ENCODE results near the gene CFAP20DC.
"Not testable (repeated sequence)": the region's sequence is repeated elsewhere in the genome, so short reads cannot be mapped to it uniquely, and the experiment has no call there.

Gene CFAP20DC

GRCh38 chr3:59049671-59050331 is at the start of gene CFAP20DC:
Gene CFAP20DC, minus strand, starts transcription at chr3:59050025. Its CDS starts 394 bp downstream, at chr3:59049631.
- Mint-ChIP-seq H3K27me3 (no peaks in the 10 kb centered on the region), H3K27ac (peak within 1 kb of the TSS; percentile 63 to 76), H3K4me1 (peaks cover 6% of the 10 kb centered on the region), H3K4me3 (peak within 1 kb of the TSS; percentile 77 to 81), H3K9me3 (no peaks in the 10 kb centered on the region)
- DNase-seq = peak; percentile 85 to 95
- ATAC-seq = peak; percentile 98

DNA sequence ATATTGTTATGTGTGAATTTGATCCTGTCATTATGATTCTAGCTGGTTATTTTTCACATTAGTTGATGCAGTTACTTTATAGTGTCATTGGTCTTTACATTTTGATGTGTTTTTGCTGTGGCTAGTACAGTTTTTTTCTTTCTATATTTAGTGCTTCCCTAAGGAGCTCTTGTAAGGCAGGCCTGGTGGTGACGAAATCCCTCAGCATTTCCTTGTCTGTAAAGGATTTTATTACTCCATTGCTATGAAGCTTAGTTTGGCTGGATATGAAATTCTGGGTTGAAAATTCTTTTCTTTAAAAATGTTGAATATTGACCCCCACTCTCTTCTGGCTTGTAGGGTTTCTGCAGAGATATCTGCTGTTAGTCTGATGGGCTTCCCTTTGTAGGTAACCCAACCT is 48.7 kb upstream of the CFAP20DC start:
- ATAC-seq, DNase-seq, H3K4me3 Mint-ChIP-seq, H3K27ac Mint-ChIP-seq, H3K4me1 Mint-ChIP-seq: not testable (repeated sequence)
- Mint-ChIP-seq H3K27me3 (peaks cover 34% of the 10 kb centered on the region), H3K9me3 (peaks cover 13 to 27% of the 10 kb centered on the region in 2 donors)

DNA sequence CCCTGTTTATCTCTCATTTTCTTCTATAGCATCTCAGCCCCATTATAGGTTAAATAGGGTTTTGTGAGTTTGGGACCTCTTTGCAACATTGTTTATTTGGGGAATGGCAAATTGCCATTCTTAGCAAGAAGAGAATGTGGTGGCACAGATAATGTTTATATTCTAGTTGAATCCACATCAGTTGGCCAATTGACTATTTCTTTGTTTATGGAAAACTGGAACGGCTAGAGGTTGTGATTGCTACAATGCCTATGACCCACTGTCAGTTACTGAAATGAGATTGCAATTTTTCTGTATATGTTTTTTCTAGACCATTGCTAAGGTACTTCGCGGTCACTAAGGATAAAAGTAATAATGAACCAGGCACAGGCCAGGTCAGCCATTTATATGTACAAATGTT is 44.6 kb upstream of the CFAP20DC start:
- ATAC-seq = no peak
- Mint-ChIP-seq H3K27me3 (peaks cover 27% of the 10 kb centered on the region), H3K4me3 (no peak overlapping the region), H3K27ac (no peak overlapping the region), H3K4me1 (no peaks in the 10 kb centered on the region), H3K9me3 (peaks cover 13 to 26% of the 10 kb centered on the region in 2 donors)
- no peak for DNase-seq

GRCh38 chr3:59093521-59093920 is 43.7 kb upstream of the CFAP20DC start:
- H3K27me3 Mint-ChIP-seq = peaks cover 19% of the 10 kb centered on the region
- no peak overlapping the region for H3K4me3 Mint-ChIP-seq
- DNase-seq (no peak), ATAC-seq (no peak)
- no peak overlapping the region for H3K27ac Mint-ChIP-seq
- H3K4me1 Mint-ChIP-seq = no peaks in the 10 kb centered on the region
- peaks cover 7 to 17% of the 10 kb centered on the region in 2 donors for H3K9me3 Mint-ChIP-seq

- H3K27ac Mint-ChIP-seq = no peak overlapping the region
- no peak for DNase-seq
- no peaks in the 10 kb centered on the region for H3K9me3 Mint-ChIP-seq
- peaks cover 11% of the 10 kb centered on the region for H3K27me3 Mint-ChIP-seq
- ATAC-seq = no peak
- H3K4me3 Mint-ChIP-seq = no peak overlapping the region
- H3K4me1 Mint-ChIP-seq = no peaks in the 10 kb centered on the region
Observed at GRCh38 chr3:59088761-59089160, 38.9 kb upstream of the CFAP20DC start.

DNA sequence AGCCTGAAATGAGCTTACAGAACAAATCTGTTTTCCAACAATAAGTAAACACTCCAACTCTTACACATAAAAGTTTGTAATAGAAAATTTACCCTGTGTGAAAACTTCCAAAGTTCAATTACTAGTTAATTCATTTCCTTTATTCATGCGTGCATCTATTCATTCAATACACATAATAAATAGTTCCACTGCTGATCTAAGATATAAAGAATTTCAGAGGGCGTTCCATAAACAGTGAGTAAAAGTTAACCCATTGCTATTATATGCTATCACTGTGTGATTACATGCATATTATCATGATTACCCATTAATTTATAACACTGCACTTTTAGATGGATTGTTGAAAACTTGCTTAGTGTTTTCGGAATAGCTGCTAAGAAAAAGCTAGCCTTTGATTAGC is 36.2 kb upstream of the CFAP20DC start:
- H3K27ac Mint-ChIP-seq = no peak overlapping the region
- H3K27me3 Mint-ChIP-seq = peaks cover 33% of the 10 kb centered on the region
- H3K4me1 Mint-ChIP-seq = no peaks in the 10 kb centered on the region
- no peak overlapping the region for H3K4me3 Mint-ChIP-seq
- H3K9me3 Mint-ChIP-seq = no peaks in the 10 kb centered on the region
- ATAC-seq (no peak), DNase-seq (no peak)

GRCh38 chr3:59084583-59084982 is 34.8 kb upstream of the CFAP20DC start:
- H3K27ac Mint-ChIP-seq = no peak overlapping the region
- H3K4me1 Mint-ChIP-seq = no peaks in the 10 kb centered on the region
- H3K27me3 Mint-ChIP-seq = peaks cover 42% of the 10 kb centered on the region
- ATAC-seq (no peak), DNase-seq (no peak)
- H3K4me3 Mint-ChIP-seq = no peak overlapping the region
- no peaks in the 10 kb centered on the region for H3K9me3 Mint-ChIP-seq

- ATAC-seq (no peak), DNase-seq (no peak)
- no peak overlapping the region for H3K27ac Mint-ChIP-seq
- H3K4me3 Mint-ChIP-seq = no peak overlapping the region
- H3K4me1 Mint-ChIP-seq = no peaks in the 10 kb centered on the region
- no peaks in the 10 kb centered on the region for H3K9me3 Mint-ChIP-seq
- H3K27me3 Mint-ChIP-seq = peaks cover 54% of the 10 kb centered on the region
Observed at GRCh38 chr3:59082106-59082505, 32.3 kb upstream of the CFAP20DC start.

DNA sequence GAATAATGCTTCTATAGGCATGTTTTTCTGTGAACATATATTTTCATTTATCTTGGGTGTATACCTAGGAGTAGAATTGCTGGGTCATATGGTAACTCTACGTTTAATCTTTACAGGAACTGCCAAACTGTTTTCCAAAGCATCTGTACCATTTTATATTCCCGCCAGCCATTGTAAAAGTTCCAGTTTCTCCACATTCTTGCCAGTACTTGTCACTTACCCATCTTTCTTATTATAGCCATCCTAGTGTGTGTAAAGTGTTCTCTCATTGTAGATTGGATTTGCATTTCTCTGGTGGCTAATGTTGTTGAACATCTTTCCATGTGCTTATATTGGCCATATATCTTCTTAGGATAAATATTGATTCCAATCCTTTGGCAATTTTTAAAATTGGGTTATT is 31.2 kb upstream of the CFAP20DC start:
- DNase-seq = no peak
- peaks cover 54% of the 10 kb centered on the region for H3K27me3 Mint-ChIP-seq
- ATAC-seq = no peak
- H3K4me1 Mint-ChIP-seq = no peaks in the 10 kb centered on the region
- no peak overlapping the region for H3K4me3 Mint-ChIP-seq
- H3K9me3 Mint-ChIP-seq = no peaks in the 10 kb centered on the region
- H3K27ac Mint-ChIP-seq = no peak overlapping the region

- Mint-ChIP-seq H3K4me3 (no peak overlapping the region), H3K9me3 (no peaks in the 10 kb centered on the region), H3K27me3 (peaks cover 56% of the 10 kb centered on the region), H3K27ac (no peak overlapping the region), H3K4me1 (no peaks in the 10 kb centered on the region)
- DNase-seq (no peak), ATAC-seq (no peak)
Observed at GRCh38 chr3:59079962-59080361, 30.1 kb upstream of the CFAP20DC start.

- Mint-ChIP-seq H3K4me1 (peaks cover 8% of the 10 kb centered on the region), H3K9me3 (no peaks in the 10 kb centered on the region), H3K4me3 (no peak overlapping the region), H3K27me3 (peaks cover 73% of the 10 kb centered on the region), H3K27ac (no peak overlapping the region)
- no peak for DNase-seq
- no peak for ATAC-seq
Observed at GRCh38 chr3:59074764-59075163, 24.9 kb upstream of the CFAP20DC start.

DNA sequence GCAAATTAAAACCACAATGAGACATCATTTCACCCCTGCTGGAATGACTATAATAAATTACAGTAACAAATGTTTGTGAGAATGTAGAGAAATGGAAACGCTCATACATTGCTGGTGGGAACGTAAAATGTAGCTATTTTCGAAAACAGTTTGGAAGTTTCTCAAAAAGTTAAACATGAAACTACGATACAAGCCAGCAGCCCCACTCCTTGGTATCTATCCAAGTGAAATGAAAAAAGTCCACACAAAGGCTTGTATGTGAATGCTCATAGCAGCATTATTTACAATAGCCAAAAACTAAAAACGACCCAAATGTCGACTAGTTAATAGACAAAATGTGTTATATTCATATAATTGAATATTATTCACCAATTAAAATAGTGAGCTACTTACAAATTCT is 22.9 kb upstream of the CFAP20DC start:
- no peak overlapping the region for H3K27ac Mint-ChIP-seq
- no peak for DNase-seq
- H3K4me1 Mint-ChIP-seq = peaks cover 12% of the 10 kb centered on the region
- ATAC-seq = no peak
- no peaks in the 10 kb centered on the region for H3K9me3 Mint-ChIP-seq
- H3K4me3 Mint-ChIP-seq = no peak overlapping the region
- H3K27me3 Mint-ChIP-seq = peaks cover 65% of the 10 kb centered on the region

- Mint-ChIP-seq H3K9me3 (no peaks in the 10 kb centered on the region), H3K27ac (no peak overlapping the region), H3K27me3 (peaks cover 67% of the 10 kb centered on the region), H3K4me1 (peaks cover 12% of the 10 kb centered on the region), H3K4me3 (no peak overlapping the region)
- peak; percentile 78 for ATAC-seq
- DNase-seq = no peak
Observed at GRCh38 chr3:59069838-59070237, 20.0 kb upstream of the CFAP20DC start.

GRCh38 chr3:59065240-59065639 is 15.4 kb upstream of the CFAP20DC start:
- ATAC-seq = no peak
- Mint-ChIP-seq H3K27me3 (peaks cover 65% of the 10 kb centered on the region), H3K4me1 (peaks cover 9% of the 10 kb centered on the region), H3K4me3 (no peak overlapping the region), H3K27ac (no peak overlapping the region), H3K9me3 (peaks cover 0 to 12% of the 10 kb centered on the region in 2 donors)
- no peak for DNase-seq

DNA sequence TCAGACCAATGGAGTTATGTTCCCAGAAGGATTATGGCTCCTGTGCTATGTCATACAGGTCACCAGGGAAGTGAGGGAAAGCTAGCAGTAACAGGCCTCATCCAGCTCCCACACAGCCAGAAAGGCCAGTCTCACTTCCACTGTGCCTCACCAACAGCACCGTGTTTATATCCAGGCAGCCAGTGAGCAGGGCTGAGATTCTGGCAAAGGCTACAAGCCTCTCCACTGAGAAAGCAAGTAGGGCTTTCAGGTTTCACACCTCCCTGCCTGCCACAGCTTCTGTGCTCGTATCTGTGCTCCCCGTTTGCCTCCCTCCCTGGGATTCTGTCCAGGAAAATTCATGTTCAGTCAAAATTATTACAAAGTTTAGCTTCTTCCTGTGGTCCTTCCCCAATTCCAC is 14.9 kb upstream of the CFAP20DC start:
- H3K4me3 Mint-ChIP-seq = no peak overlapping the region
- peaks cover 65% of the 10 kb centered on the region for H3K27me3 Mint-ChIP-seq
- ATAC-seq (no peak), DNase-seq (no peak)
- H3K9me3 Mint-ChIP-seq = peaks cover 0 to 12% of the 10 kb centered on the region in 2 donors
- peaks cover 4% of the 10 kb centered on the region for H3K4me1 Mint-ChIP-seq
- peak overlapping the region in 1 of 2 donors; percentile 4 for H3K27ac Mint-ChIP-seq

GRCh38 chr3:59064276-59064675 is 14.5 kb upstream of the CFAP20DC start:
- no peak overlapping the region for H3K4me3 Mint-ChIP-seq
- H3K4me1 Mint-ChIP-seq = no peaks in the 10 kb centered on the region
- peaks cover 0 to 12% of the 10 kb centered on the region in 2 donors for H3K9me3 Mint-ChIP-seq
- H3K27me3 Mint-ChIP-seq = peaks cover 65% of the 10 kb centered on the region
- no peak overlapping the region for H3K27ac Mint-ChIP-seq
- DNase-seq (no peak), ATAC-seq (no peak)

DNA sequence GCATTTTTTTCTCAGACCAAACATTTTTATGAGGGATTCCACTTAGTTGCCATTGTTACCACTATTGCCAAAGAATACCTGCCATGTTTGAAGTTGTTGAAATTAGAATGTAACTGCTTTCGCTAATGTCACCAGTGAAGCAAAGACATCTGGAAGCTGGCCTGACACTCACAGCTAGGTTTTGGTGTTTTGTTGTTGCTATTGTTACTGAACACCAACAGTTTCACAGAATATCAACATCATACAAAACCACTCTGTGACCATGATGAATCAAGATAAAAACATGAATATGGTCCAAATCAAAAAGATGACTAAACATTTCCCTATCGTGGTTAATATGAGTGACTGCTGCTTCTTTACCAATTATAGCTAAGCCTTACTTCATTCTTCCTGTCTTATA is 6.9 kb upstream of the CFAP20DC start:
- DNase-seq = no peak
- Mint-ChIP-seq H3K27me3 (peaks cover 36% of the 10 kb centered on the region), H3K4me1 (no peaks in the 10 kb centered on the region), H3K9me3 (no peaks in the 10 kb centered on the region), H3K4me3 (no peak overlapping the region), H3K27ac (no peak overlapping the region)
- ATAC-seq = peak; percentile 45

Measured in stimulated activated naive CD8-positive, alpha-beta T cell treated with anti-CD3 and anti-CD28 coated beads, Interleukin-15, amount 100 ng/mL, for 72 hours (primary cell).